K562 (cell line): ENCODE measurements around the gene PHKB.

Experiments
- DNMT1 ChIP-seq: fragments of 450-650 bp; IDR thresholded peaks from 2 replicates; pipeline ENCODE4 v1.6.1; 2016; ENCODE audit warnings: antibody characterized with exemption, mild to moderate bottlenecking
- EZH2 ChIP-seq: IDR thresholded peaks from 2 replicates; pipeline ENCODE4 v1.6.1; 2012; ENCODE audit warnings: low read depth, mild to moderate bottlenecking, inconsistent platforms, low read length, borderline replicate concordance
- POLR2AphosphoS5 ChIP-seq: IDR thresholded peaks from 2 replicates; pipeline ENCODE4 v1.6.1; 2011; ENCODE audit warnings: mild to moderate bottlenecking, low read depth, low read length, moderate library complexity; ENCODE audit not compliant: control insufficient read depth, insufficient read depth
- POLR2G ChIP-seq: fragments of 200-400 bp; formaldehyde crosslinking; IDR thresholded peaks from 2 replicates; pipeline ENCODE4 v1.6.1; 2017; ENCODE audit warnings: low read depth, mild to moderate bottlenecking, antibody characterized with exemption, low read length, moderate library complexity
- PRPF4 ChIP-seq: fragments of 200-400 bp; formaldehyde crosslinking; IDR thresholded peaks from one replicate; pipeline ENCODE4 v1.6.1; 2017; ENCODE audit warnings: low read length, low read depth, mild to moderate bottlenecking; ENCODE audit not compliant: insufficient read depth, poor library complexity, severe bottlenecking
- RBM14 ChIP-seq: fragments of 200-400 bp; formaldehyde crosslinking; IDR thresholded peaks from 2 replicates; pipeline ENCODE4 v1.6.1; 2018; ENCODE audit warnings: low read depth, mild to moderate bottlenecking, low read length, moderate library complexity, borderline replicate concordance; ENCODE audit not compliant: insufficient read depth
- SIN3A ChIP-seq, 2 experiments: fragments of 150-350 bp in 1 of 2; IDR thresholded peaks; 2 replicates each; pipeline ENCODE4 v1.6.1; 2011 to 2016; ENCODE audit warnings: borderline replicate concordance in 2 of 2, low read depth in 2 of 2, low read length in 2 of 2, mild to moderate bottlenecking in 2 of 2, moderate library complexity in 2 of 2; ENCODE audit not compliant: control insufficient read depth in 1 of 2
- SRSF1 ChIP-seq: fragments of 200-400 bp; formaldehyde crosslinking; IDR thresholded peaks from 2 replicates; pipeline ENCODE4 v1.6.1; 2017; ENCODE audit warnings: mild to moderate bottlenecking, low read depth, low read length, moderate library complexity
- ZNF41 ChIP-seq: fragments of 250-450 bp; sonication (Bioruptor Pico); conservative IDR thresholded peaks from 2 replicates; pipeline ENCODE4 v1.4.0; 2020; ENCODE audit warnings: mild to moderate bottlenecking
- ZZZ3 ChIP-seq: fragments of 450-650 bp; IDR thresholded peaks from 2 replicates; pipeline ENCODE4 v1.6.1; 2016; ENCODE audit warnings: antibody characterized with exemption, mild to moderate bottlenecking, moderate library complexity
- TF ChIP-seq, protein P1 (sequence below), 3 experiments: IDR thresholded peaks in 2 of 3; conservative IDR thresholded peaks in 1 of 3; 2 replicates each; pipeline ENCODE4 v1.5.1; 2011 to 2012; ENCODE audit warnings: low read length in 3 of 3, mild to moderate bottlenecking in 3 of 3, control low read depth in 2 of 3, improper control_type of control experiment in 1 of 3, inconsistent platforms in 1 of 3, low read depth in 1 of 3, mixed read lengths in 1 of 3, moderate library complexity in 1 of 3; ENCODE audit not compliant: insufficient read depth in 2 of 3
- TF ChIP-seq, protein P2 (sequence below), 2 experiments: fragments of 450-650 bp; formaldehyde crosslinking in 1 of 2; IDR thresholded peaks; 2 replicates each; pipeline versions ENCODE4 v1.4.0 to v1.6.1; 2014 to 2020; ENCODE audit warnings: mild to moderate bottlenecking in 2 of 2, borderline replicate concordance in 1 of 2, low read depth in 1 of 2

GRCh38 chr16:47731252-47731651, 270.1 kb downstream of the PHKB start:
- TF ChIP-seq POLR2G = no peak
- TF ChIP-seq EZH2 = no peak
- TF ChIP-seq, protein P1, sequence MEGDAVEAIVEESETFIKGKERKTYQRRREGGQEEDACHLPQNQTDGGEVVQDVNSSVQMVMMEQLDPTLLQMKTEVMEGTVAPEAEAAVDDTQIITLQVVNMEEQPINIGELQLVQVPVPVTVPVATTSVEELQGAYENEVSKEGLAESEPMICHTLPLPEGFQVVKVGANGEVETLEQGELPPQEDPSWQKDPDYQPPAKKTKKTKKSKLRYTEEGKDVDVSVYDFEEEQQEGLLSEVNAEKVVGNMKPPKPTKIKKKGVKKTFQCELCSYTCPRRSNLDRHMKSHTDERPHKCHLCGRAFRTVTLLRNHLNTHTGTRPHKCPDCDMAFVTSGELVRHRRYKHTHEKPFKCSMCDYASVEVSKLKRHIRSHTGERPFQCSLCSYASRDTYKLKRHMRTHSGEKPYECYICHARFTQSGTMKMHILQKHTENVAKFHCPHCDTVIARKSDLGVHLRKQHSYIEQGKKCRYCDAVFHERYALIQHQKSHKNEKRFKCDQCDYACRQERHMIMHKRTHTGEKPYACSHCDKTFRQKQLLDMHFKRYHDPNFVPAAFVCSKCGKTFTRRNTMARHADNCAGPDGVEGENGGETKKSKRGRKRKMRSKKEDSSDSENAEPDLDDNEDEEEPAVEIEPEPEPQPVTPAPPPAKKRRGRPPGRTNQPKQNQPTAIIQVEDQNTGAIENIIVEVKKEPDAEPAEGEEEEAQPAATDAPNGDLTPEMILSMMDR (IDR thresholded peaks at IDR 0.05 in 2 of 3, conservative IDR thresholded peaks at IDR 0.05 in 1 of 3; ENCODE audit: insufficient read depth in 2 of 3, low read depth in 1 of 3, low read length in 3 of 3) = no peak
- no peak for TF ChIP-seq PRPF4
- TF ChIP-seq POLR2AphosphoS5 = no peak
- TF ChIP-seq, protein P2, sequence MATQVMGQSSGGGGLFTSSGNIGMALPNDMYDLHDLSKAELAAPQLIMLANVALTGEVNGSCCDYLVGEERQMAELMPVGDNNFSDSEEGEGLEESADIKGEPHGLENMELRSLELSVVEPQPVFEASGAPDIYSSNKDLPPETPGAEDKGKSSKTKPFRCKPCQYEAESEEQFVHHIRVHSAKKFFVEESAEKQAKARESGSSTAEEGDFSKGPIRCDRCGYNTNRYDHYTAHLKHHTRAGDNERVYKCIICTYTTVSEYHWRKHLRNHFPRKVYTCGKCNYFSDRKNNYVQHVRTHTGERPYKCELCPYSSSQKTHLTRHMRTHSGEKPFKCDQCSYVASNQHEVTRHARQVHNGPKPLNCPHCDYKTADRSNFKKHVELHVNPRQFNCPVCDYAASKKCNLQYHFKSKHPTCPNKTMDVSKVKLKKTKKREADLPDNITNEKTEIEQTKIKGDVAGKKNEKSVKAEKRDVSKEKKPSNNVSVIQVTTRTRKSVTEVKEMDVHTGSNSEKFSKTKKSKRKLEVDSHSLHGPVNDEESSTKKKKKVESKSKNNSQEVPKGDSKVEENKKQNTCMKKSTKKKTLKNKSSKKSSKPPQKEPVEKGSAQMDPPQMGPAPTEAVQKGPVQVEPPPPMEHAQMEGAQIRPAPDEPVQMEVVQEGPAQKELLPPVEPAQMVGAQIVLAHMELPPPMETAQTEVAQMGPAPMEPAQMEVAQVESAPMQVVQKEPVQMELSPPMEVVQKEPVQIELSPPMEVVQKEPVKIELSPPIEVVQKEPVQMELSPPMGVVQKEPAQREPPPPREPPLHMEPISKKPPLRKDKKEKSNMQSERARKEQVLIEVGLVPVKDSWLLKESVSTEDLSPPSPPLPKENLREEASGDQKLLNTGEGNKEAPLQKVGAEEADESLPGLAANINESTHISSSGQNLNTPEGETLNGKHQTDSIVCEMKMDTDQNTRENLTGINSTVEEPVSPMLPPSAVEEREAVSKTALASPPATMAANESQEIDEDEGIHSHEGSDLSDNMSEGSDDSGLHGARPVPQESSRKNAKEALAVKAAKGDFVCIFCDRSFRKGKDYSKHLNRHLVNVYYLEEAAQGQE (IDR thresholded peaks at IDR 0.05; ENCODE audit: borderline replicate concordance) = no peak
- TF ChIP-seq, protein P2 (CRISPR knock-in tag; IDR thresholded peaks at IDR 0.05; ENCODE audit: low read depth) = no peak
- TF ChIP-seq SRSF1 = no peak
- no peak for TF ChIP-seq SIN3A (IDR thresholded peaks at IDR 0.05; ENCODE audit: borderline replicate concordance in 2 of 2, control insufficient read depth in 1 of 2, low read depth in 2 of 2, low read length in 2 of 2)
- no peak for TF ChIP-seq ZZZ3
- TF ChIP-seq DNMT1 = no peak
- TF ChIP-seq RBM14 = no peak
- TF ChIP-seq ZNF41 (CRISPR knock-in tag) = no peak
